B cell (primary cell): ENCODE data around the gene GNA14.

ENCODE experiments used
- CTCF ChIP-seq: fragments of 200-600 bp; IDR thresholded peaks from one replicate; pipeline ENCODE4 v1.8.0; 2022; ENCODE audit warnings: antibody characterized with exemption, mild to moderate bottlenecking
- EZH2 ChIP-seq: IDR thresholded peaks from 2 replicates; pipeline ENCODE4 v1.6.1; 2012; ENCODE audit warnings: borderline replicate concordance, low read depth, mild to moderate bottlenecking, moderate library complexity, low read length; ENCODE audit not compliant: insufficient read depth, poor library complexity, severe bottlenecking

DNA sequence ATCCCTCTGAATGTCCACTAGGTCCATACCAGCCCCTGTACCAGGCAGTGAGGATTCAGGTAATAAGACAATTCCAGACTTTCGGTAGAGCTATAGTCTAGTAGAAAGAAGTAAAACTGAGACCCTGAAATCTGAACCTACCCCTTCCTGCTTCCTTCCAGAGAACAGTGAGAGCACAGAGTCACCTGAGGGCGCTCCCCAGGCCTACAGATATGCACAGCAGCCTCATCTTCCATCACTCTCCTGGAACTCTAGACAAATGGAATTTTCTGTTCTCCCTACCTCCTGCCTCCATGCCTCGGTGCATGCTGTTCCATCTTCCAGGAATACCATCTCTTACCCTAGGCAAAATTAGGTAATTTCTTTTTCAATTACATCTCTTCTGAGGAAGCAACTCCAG, 3.1 kb upstream of the GNA14 start:
- TF ChIP-seq CTCF = no peak
- no peak for TF ChIP-seq EZH2
